Liver (tissue), 9 donors: ENCODE results near the gene BACH1. TPM values are rescaled to one million over a fixed set of nuclear protein-coding genes. Genes with fewer than 3 reads are reported as not detected.

Experiments
- DNase-seq: peaks from one replicate; pipeline ENCODE4 v3.0.0-alpha.2; 2017; ENCODE audit warnings: low spot score
- H3K27ac ChIP-seq, 2 donors: one replicate each; pipeline ENCODE4 v1.7.0; 2013; ENCODE audit warnings: inconsistent platforms in 2 of 2, low read length in 2 of 2, control low read depth in 1 of 2, low read depth in 1 of 2, mild to moderate bottlenecking in 1 of 2
- H3K27me3 ChIP-seq, 4 donors: one replicate each; pipeline versions ENCODE4 v1.6.1 to v1.7.0; 2013; ENCODE audit warnings: low read length in 3 of 4, inconsistent platforms in 1 of 4, mild to moderate bottlenecking in 1 of 4, moderate library complexity in 1 of 4; ENCODE audit not compliant: control insufficient read depth in 4 of 4, insufficient read depth in 4 of 4
- H3K36me3 ChIP-seq, 4 donors: one replicate each; pipeline versions ENCODE4 v1.6.1 to v1.7.0; 2013; ENCODE audit warnings: low read length in 3 of 4, mild to moderate bottlenecking in 3 of 4, low read depth in 1 of 4, moderate library complexity in 1 of 4; ENCODE audit not compliant: control insufficient read depth in 4 of 4, insufficient read depth in 3 of 4
- H3K4me1 ChIP-seq, 4 donors: one replicate each; pipeline versions ENCODE4 v1.6.1 to v1.7.0; 2013; ENCODE audit warnings: low read length in 3 of 4, mild to moderate bottlenecking in 3 of 4, moderate library complexity in 1 of 4; ENCODE audit not compliant: control insufficient read depth in 4 of 4, insufficient read depth in 4 of 4
- H3K4me3 ChIP-seq, 3 donors: one replicate each; pipeline versions ENCODE4 v1.6.1 to v1.7.0; 2013; ENCODE audit warnings: low read length in 3 of 3, control low read depth in 1 of 3, low read depth in 1 of 3, mild to moderate bottlenecking in 1 of 3
- H3K9ac ChIP-seq, 2 donors: one replicate each; pipeline ENCODE4 v1.7.0; 2013; ENCODE audit warnings: low read length in 2 of 2, mild to moderate bottlenecking in 2 of 2, moderate library complexity in 2 of 2, control low read depth in 1 of 2, low read depth in 1 of 2
- H3K9me3 ChIP-seq, 4 donors: one replicate each; pipeline versions ENCODE4 v1.6.1 to v1.7.0; 2013; ENCODE audit warnings: low read length in 3 of 4; ENCODE audit not compliant: control insufficient read depth in 4 of 4
- EGR1 ChIP-seq, 2 donors: IDR thresholded peaks; 2 replicates each; pipeline ENCODE4 v1.6.1; 2016 to 2018; ENCODE audit warnings: antibody characterized with exemption in 2 of 2, low read depth in 2 of 2
- FOXA1 ChIP-seq: IDR thresholded peaks from 2 replicates; pipeline ENCODE4 v1.6.1; 2016; ENCODE audit warnings: antibody characterized with exemption
- FOXA2 ChIP-seq: IDR thresholded peaks from 2 replicates; pipeline ENCODE4 v1.6.1; 2016; ENCODE audit warnings: antibody characterized with exemption
- GABPA ChIP-seq, 2 donors: IDR thresholded peaks in 1 of 2; conservative IDR thresholded peaks in 1 of 2; 2 replicates each; pipeline ENCODE4 v1.6.1; 2016; ENCODE audit warnings: antibody characterized with exemption in 2 of 2, mild to moderate bottlenecking in 1 of 2, moderate library complexity in 1 of 2
- HNF4A ChIP-seq, 2 donors: conservative IDR thresholded peaks; 2 replicates each; pipeline ENCODE4 v1.6.1; 2016; ENCODE audit warnings: antibody characterized with exemption in 2 of 2, mild to moderate bottlenecking in 2 of 2
- JUND ChIP-seq, 2 donors: IDR thresholded peaks; 2 replicates each; pipeline ENCODE4 v1.6.1; 2016; ENCODE audit warnings: antibody characterized with exemption in 2 of 2
- NR2F2 ChIP-seq: IDR thresholded peaks from 2 replicates; pipeline ENCODE4 v1.6.1; 2016; ENCODE audit warnings: antibody characterized with exemption
- SP1 ChIP-seq: IDR thresholded peaks from 2 replicates; pipeline ENCODE4 v1.6.1; 2018; ENCODE audit warnings: antibody characterized with exemption, mild to moderate bottlenecking
- TAF1 ChIP-seq: conservative IDR thresholded peaks from 2 replicates; pipeline ENCODE4 v1.6.1; 2016; ENCODE audit warnings: antibody characterized with exemption, mild to moderate bottlenecking
- WGBS: extraction: QIAGEN DNeasy Blood & Tissue Kit; methylation state at CpG from one replicate; pipeline ENCODE4 v1.1.7; 2013; 5-methylcytosine and 5-hydroxymethylcytosine counted together
- polyA plus RNA-seq, 2 donors: library from polyadenylated mRNA; stranded (reverse) in 1 of 2; unstranded in 1 of 2; fragments of 200-250 nt in 1 of 2; fragments of >200 nt in 1 of 2; fragmentation: Nextera tagmentation in 1 of 2; extraction: Ambion mirVana in 1 of 2; gene quantifications; one replicate each; pipeline versions ENCODE4 v1.2.1 to v1.2.3, GENCODE V29; 2013 to 2015
- total RNA-seq, 2 donors: library from RNA; depleted of rRNA; stranded (reverse); fragments of >200 nt; gene quantifications; one replicate each; pipeline ENCODE4 v1.2.3, GENCODE V29; 2014
- TF ChIP-seq, protein P1 (sequence below): IDR thresholded peaks from 2 replicates; pipeline ENCODE4 v1.6.1; 2016; ENCODE audit warnings: antibody characterized with exemption
- TF ChIP-seq, protein P2 (sequence below): fragments of 150-350 bp; IDR thresholded peaks from 2 replicates; pipeline ENCODE4 v1.5.1; 2017; ENCODE audit warnings: improper control_type of control experiment, low read depth, low read length; ENCODE audit not compliant: missing input control
- TF ChIP-seq, protein P3 (sequence below): IDR thresholded peaks from 2 replicates; pipeline ENCODE4 v1.6.1; 2016; ENCODE audit warnings: antibody characterized with exemption
- TF ChIP-seq, protein P4 (sequence below): IDR thresholded peaks from 2 replicates; pipeline ENCODE4 v1.6.1; 2016; ENCODE audit warnings: antibody characterized with exemption, mild to moderate bottlenecking
- donor health status: healthy.
- donor health status: healthy.
- donor health status: healthy.
- donor health status: healthy.
- donor health status: healthy.

The BACH1 gene
- total and polyA plus RNA-seq, 4 donors: 7.5 to 47.1 (median 19.9) TPM

DNA sequence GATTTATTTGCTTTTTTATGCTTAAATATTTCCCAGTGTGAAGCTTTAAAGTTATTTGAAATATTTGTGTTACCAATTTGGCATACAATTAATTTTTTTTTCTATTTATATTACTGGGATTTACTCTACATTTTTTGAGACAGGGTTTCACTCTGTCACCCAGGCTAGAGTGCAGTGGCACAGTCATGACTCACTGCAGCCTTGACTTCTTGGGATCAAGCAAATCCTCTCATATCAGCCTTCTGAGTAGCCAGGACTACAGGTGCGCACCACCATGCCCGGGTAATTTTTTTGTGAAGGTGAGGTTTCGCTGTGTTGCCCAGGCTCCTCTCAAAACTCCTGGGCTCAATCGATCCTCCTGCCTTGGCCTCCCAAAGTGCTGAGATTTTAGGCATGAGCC lies 39.5 kb downstream of the BACH1 start:
- Histone ChIP-seq H3K27ac (no peak overlapping the region), H3K9ac (no peak overlapping the region), H3K4me3 (no peak overlapping the region), H3K27me3 (no peaks in the 10 kb centered on the region), H3K9me3 (no peaks in the 10 kb centered on the region), H3K36me3 (peaks cover 0 to 6% (median 2%) of the 10 kb centered on the region in 4 donors), H3K4me1 (peaks cover 1 to 29% (median 18%) of the 10 kb centered on the region in 4 donors)
- WGBS: 99% methylated on average over 4 of the region's 4 CpGs
- no peak for DNase-seq
- TF ChIP-seq NR2F2: no peak
- TF ChIP-seq TAF1: no peak
- TF ChIP-seq, protein P1, sequence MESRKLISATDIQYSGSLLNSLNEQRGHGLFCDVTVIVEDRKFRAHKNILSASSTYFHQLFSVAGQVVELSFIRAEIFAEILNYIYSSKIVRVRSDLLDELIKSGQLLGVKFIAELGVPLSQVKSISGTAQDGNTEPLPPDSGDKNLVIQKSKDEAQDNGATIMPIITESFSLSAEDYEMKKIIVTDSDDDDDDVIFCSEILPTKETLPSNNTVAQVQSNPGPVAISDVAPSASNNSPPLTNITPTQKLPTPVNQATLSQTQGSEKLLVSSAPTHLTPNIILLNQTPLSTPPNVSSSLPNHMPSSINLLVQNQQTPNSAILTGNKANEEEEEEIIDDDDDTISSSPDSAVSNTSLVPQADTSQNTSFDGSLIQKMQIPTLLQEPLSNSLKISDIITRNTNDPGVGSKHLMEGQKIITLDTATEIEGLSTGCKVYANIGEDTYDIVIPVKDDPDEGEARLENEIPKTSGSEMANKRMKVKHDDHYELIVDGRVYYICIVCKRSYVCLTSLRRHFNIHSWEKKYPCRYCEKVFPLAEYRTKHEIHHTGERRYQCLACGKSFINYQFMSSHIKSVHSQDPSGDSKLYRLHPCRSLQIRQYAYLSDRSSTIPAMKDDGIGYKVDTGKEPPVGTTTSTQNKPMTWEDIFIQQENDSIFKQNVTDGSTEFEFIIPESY: no peak
- no peak for TF ChIP-seq EGR1 (IDR thresholded peaks at IDR 0.05; ENCODE audit: low read depth in 2 of 2)
- TF ChIP-seq FOXA1: no peak
- TF ChIP-seq, protein P2, sequence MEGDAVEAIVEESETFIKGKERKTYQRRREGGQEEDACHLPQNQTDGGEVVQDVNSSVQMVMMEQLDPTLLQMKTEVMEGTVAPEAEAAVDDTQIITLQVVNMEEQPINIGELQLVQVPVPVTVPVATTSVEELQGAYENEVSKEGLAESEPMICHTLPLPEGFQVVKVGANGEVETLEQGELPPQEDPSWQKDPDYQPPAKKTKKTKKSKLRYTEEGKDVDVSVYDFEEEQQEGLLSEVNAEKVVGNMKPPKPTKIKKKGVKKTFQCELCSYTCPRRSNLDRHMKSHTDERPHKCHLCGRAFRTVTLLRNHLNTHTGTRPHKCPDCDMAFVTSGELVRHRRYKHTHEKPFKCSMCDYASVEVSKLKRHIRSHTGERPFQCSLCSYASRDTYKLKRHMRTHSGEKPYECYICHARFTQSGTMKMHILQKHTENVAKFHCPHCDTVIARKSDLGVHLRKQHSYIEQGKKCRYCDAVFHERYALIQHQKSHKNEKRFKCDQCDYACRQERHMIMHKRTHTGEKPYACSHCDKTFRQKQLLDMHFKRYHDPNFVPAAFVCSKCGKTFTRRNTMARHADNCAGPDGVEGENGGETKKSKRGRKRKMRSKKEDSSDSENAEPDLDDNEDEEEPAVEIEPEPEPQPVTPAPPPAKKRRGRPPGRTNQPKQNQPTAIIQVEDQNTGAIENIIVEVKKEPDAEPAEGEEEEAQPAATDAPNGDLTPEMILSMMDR: no peak

DNA sequence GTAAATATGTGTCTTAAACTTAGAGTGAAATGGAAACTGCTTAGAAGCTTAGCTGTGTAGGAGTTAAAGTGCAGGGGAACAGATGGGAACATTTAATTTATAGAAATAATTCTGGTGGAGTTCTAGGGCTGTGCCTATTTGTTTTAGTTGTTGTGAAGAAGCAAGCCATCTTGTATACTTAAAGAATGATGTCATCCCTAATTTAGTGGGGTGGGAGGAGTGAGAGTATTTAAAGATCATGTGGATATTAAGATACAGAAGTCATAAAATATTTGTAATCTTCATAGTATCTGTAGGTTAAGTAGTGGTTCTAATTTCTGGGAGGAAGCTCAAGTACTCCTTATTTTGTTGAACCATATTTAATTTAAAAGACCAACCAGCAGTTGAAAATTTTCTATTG lies 41.5 kb downstream of the BACH1 start:
- H3K27ac ChIP-seq: no peak overlapping the region
- peaks cover 1 to 37% (median 21%) of the 10 kb centered on the region in 4 donors for H3K4me1 ChIP-seq
- peaks cover 0 to 5% (median 1%) of the 10 kb centered on the region in 4 donors for H3K36me3 ChIP-seq
- no peaks in the 10 kb centered on the region for H3K27me3 ChIP-seq
- H3K9ac ChIP-seq: no peak overlapping the region
- H3K4me3 ChIP-seq: no peak overlapping the region
- DNase-seq: no peak
- no peak for TF ChIP-seq SP1
- TF ChIP-seq, protein P1: no peak
- TF ChIP-seq, protein P3, sequence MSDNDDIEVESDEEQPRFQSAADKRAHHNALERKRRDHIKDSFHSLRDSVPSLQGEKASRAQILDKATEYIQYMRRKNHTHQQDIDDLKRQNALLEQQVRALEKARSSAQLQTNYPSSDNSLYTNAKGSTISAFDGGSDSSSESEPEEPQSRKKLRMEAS: no peak
- TF ChIP-seq NR2F2: no peak
- TF ChIP-seq, protein P4, sequence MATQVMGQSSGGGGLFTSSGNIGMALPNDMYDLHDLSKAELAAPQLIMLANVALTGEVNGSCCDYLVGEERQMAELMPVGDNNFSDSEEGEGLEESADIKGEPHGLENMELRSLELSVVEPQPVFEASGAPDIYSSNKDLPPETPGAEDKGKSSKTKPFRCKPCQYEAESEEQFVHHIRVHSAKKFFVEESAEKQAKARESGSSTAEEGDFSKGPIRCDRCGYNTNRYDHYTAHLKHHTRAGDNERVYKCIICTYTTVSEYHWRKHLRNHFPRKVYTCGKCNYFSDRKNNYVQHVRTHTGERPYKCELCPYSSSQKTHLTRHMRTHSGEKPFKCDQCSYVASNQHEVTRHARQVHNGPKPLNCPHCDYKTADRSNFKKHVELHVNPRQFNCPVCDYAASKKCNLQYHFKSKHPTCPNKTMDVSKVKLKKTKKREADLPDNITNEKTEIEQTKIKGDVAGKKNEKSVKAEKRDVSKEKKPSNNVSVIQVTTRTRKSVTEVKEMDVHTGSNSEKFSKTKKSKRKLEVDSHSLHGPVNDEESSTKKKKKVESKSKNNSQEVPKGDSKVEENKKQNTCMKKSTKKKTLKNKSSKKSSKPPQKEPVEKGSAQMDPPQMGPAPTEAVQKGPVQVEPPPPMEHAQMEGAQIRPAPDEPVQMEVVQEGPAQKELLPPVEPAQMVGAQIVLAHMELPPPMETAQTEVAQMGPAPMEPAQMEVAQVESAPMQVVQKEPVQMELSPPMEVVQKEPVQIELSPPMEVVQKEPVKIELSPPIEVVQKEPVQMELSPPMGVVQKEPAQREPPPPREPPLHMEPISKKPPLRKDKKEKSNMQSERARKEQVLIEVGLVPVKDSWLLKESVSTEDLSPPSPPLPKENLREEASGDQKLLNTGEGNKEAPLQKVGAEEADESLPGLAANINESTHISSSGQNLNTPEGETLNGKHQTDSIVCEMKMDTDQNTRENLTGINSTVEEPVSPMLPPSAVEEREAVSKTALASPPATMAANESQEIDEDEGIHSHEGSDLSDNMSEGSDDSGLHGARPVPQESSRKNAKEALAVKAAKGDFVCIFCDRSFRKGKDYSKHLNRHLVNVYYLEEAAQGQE: no peak
- TF ChIP-seq, protein P2: no peak
- no peak for TF ChIP-seq JUND (IDR thresholded peaks at IDR 0.05)
- no peak for TF ChIP-seq HNF4A (conservative IDR thresholded peaks at IDR 0.05)
- no peak for TF ChIP-seq GABPA (IDR thresholded peaks at IDR 0.05 in 1 of 2, conservative IDR thresholded peaks at IDR 0.05 in 1 of 2)
- no peak for TF ChIP-seq FOXA2
- TF ChIP-seq TAF1: no peak
- no peaks in the 10 kb centered on the region for H3K9me3 ChIP-seq
